ENCODE results near the gene LARGE1. TPM values are rescaled to one million over a fixed set of nuclear protein-coding genes. Genes with fewer than 3 reads are reported as not detected.

The LARGE1 gene
- total and polyA plus RNA-seq, 9 of the 15 experiments (the other 6 are each of a cell fraction or from before 2014, with no cell fraction given) = 0.01 to 0.66 (median 0.14) TPM; not detected in 2

- no peaks in the 10 kb centered on the region for H3K9me1 ChIP-seq (ENCODE audit: control insufficient read depth, insufficient read depth, low read length)
- H3K4me3 ChIP-seq = no peak overlapping the region
- H3K9ac ChIP-seq (ENCODE audit: insufficient read depth in 1 of 2, low read depth in 2 of 2, low read length in 2 of 2) = no peak overlapping the region
- H3K27ac ChIP-seq (ENCODE audit: extremely low read depth, low read depth, low read length) = no peak overlapping the region
- no peak overlapping the region for H3K4me2 ChIP-seq (ENCODE audit: insufficient read depth, low read length)
- in situ Hi-C loops (cut with MboI) (no loop called here), intact Hi-C loops (cut with micrococcal nuclease) (no loop called here)
- H2AFZ ChIP-seq (ENCODE audit: low read depth, low read length) = no peak overlapping the region
- DNase-seq (ENCODE audit: extremely low read depth in 1 of 4, low spot score in 3 of 4) = no peak
- H3K9me3 ChIP-seq (replicated peaks; ENCODE audit: control insufficient read depth, insufficient read depth, low read depth, low read length) = no peaks in the 10 kb centered on the region
- no peaks in the 10 kb centered on the region for H3K4me1 ChIP-seq (replicated peaks in 1 of 2; ENCODE audit: control insufficient read depth in 2 of 2, insufficient read depth in 2 of 2, low read length in 2 of 2)
- H4K20me1 ChIP-seq (replicated peaks; ENCODE audit: control insufficient read depth, insufficient read depth, low read length) = no peaks in the 10 kb centered on the region
- H3K27me3 ChIP-seq (ENCODE audit: control insufficient read depth in 2 of 2, insufficient read depth in 2 of 2, low read length in 2 of 2) = no peaks in the 10 kb centered on the region
- TF ChIP-seq ZNF57 (CRISPR knock-in tag; IDR thresholded peaks at IDR 0.05) (no peak), SMARCC2 (IDR thresholded peaks at IDR 0.05; ENCODE audit: low read depth) (no peak), SOX6 (IDR thresholded peaks at IDR 0.05) (no peak), CREB1 (IDR thresholded peaks at IDR 0.05) (no peak), CREB1 (CRISPR knock-in tag; IDR thresholded peaks at IDR 0.05) (no peak), RBM39 (optimal IDR thresholded peaks at IDR 0.05; ENCODE audit: low read depth, low read length) (no peak), SMARCB1 (IDR thresholded peaks at IDR 0.05; ENCODE audit: insufficient read length, low read depth) (no peak), ZFP30 (CRISPR knock-in tag; IDR thresholded peaks at IDR 0.05; ENCODE audit: borderline replicate concordance) (no peak), MAFF (IDR thresholded peaks at IDR 0.05; ENCODE audit: low read length) (no peak)
- no peaks in the 10 kb centered on the region for H3K36me3 ChIP-seq (ENCODE audit: control insufficient read depth, insufficient read depth, low read length)
- FAIRE-seq = no peak
- no peak for ATAC-seq
- H3K79me2 ChIP-seq (ENCODE audit: control insufficient read depth, insufficient read depth, low read length) = no peaks in the 10 kb centered on the region
- ChIA-PET CTCF (ENCODE audit: low intra/inter-chr PET ratio) (no interaction called here), POLR2A (no interaction called here)
- no TSS peak for BruUV-seq (replicated peaks)
- 0% methylated on average over 2 of the region's 2 CpGs for WGBS (ENCODE audit: insufficient coverage, low coverage, missing lambda C conversion rate)
Observed at GRCh38 chr22:33895444-33895843, 24.8 kb downstream of the LARGE1 start.

- H3K9ac ChIP-seq (ENCODE audit: insufficient read depth in 1 of 2, low read depth in 2 of 2, low read length in 2 of 2) = no peak overlapping the region
- no peaks in the 10 kb centered on the region for H3K27me3 ChIP-seq (ENCODE audit: control insufficient read depth in 2 of 2, insufficient read depth in 2 of 2, low read length in 2 of 2)
- no peaks in the 10 kb centered on the region for H3K79me2 ChIP-seq (ENCODE audit: control insufficient read depth, insufficient read depth, low read length)
- no peaks in the 10 kb centered on the region for H4K20me1 ChIP-seq (replicated peaks; ENCODE audit: control insufficient read depth, insufficient read depth, low read length)
- no peaks in the 10 kb centered on the region for H3K4me1 ChIP-seq (replicated peaks in 1 of 2; ENCODE audit: control insufficient read depth in 2 of 2, insufficient read depth in 2 of 2, low read length in 2 of 2)
- H3K27ac ChIP-seq (ENCODE audit: extremely low read depth, low read depth, low read length) = no peak overlapping the region
- intact Hi-C loops (cut with micrococcal nuclease) (no loop called here), in situ Hi-C loops (cut with MboI) (no loop called here)
- no peaks in the 10 kb centered on the region for H3K36me3 ChIP-seq (ENCODE audit: control insufficient read depth, insufficient read depth, low read length)
- ATAC-seq (no peak), DNase-seq (ENCODE audit: extremely low read depth in 1 of 4, low spot score in 3 of 4) (no peak), FAIRE-seq (no peak)
- no TSS peak for BruUV-seq (replicated peaks)
- ChIA-PET POLR2A (no interaction called here), CTCF (ENCODE audit: low intra/inter-chr PET ratio) (no interaction called here)
- no peak overlapping the region for H3K4me2 ChIP-seq (ENCODE audit: insufficient read depth, low read length)
- WGBS (ENCODE audit: insufficient coverage, low coverage, missing lambda C conversion rate) = 11% methylated on average over 1 of the region's 2 CpGs
- H3K9me3 ChIP-seq (replicated peaks; ENCODE audit: control insufficient read depth, insufficient read depth, low read depth, low read length) = no peaks in the 10 kb centered on the region
- H2AFZ ChIP-seq (ENCODE audit: low read depth, low read length) = no peak overlapping the region
- H3K9me1 ChIP-seq (ENCODE audit: control insufficient read depth, insufficient read depth, low read length) = no peaks in the 10 kb centered on the region
- no peak overlapping the region for H3K4me3 ChIP-seq
- no peak for TF ChIP-seq ETV1 (tag; conservative IDR thresholded peaks at IDR 0.05; ENCODE audit: low read depth)
- no peak for TF ChIP-seq ZZZ3 (IDR thresholded peaks at IDR 0.05)
- no peak for TF ChIP-seq NR2C1 (IDR thresholded peaks at IDR 0.05)
- TF ChIP-seq NR2C1 (tag; IDR thresholded peaks at IDR 0.05) = no peak
- TF ChIP-seq ZNF436 (CRISPR knock-in tag; IDR thresholded peaks at IDR 0.05) = no peak
- no peak for TF ChIP-seq MEF2D (tag; conservative IDR thresholded peaks at IDR 0.05; ENCODE audit: low read depth)
- TF ChIP-seq MTF1 (CRISPR knock-in tag; IDR thresholded peaks at IDR 0.05; ENCODE audit: borderline replicate concordance) = no peak
- TF ChIP-seq TAF9B (IDR thresholded peaks at IDR 0.05; ENCODE audit: partially characterized antibody) = no peak
- no peak for TF ChIP-seq SRSF3 (IDR thresholded peaks at IDR 0.05; ENCODE audit: insufficient read depth, low read length)
- TF ChIP-seq, protein P1, sequence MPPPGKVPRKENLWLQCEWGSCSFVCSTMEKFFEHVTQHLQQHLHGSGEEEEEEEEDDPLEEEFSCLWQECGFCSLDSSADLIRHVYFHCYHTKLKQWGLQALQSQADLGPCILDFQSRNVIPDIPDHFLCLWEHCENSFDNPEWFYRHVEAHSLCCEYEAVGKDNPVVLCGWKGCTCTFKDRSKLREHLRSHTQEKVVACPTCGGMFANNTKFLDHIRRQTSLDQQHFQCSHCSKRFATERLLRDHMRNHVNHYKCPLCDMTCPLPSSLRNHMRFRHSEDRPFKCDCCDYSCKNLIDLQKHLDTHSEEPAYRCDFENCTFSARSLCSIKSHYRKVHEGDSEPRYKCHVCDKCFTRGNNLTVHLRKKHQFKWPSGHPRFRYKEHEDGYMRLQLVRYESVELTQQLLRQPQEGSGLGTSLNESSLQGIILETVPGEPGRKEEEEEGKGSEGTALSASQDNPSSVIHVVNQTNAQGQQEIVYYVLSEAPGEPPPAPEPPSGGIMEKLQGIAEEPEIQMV (tag; conservative IDR thresholded peaks at IDR 0.05; ENCODE audit: low read depth) = no peak
- no peak for TF ChIP-seq RBM25 (IDR thresholded peaks at IDR 0.05; ENCODE audit: low read depth, low read length, severe bottlenecking)
Observed at GRCh38 chr22:33894515-33894914, 25.8 kb downstream of the LARGE1 start.

Measured in K562 (cell line).